Adipocyte (in vitro differentiated cells): ENCODE results near the gene ATXN1.

Experiments
- DNase-seq: peaks from one replicate; pipeline ENCODE4 v3.0.0-alpha.2; 2015; ENCODE audit warnings: low read depth
- H3K27me3 ChIP-seq: replicated peaks from 2 replicates; pipeline ENCODE4 v1.7.0; 2013; ENCODE audit warnings: mild to moderate bottlenecking, low read length, moderate library complexity; ENCODE audit not compliant: control insufficient read depth, insufficient read depth
- H3K36me3 ChIP-seq: 2 replicates; pipeline ENCODE4 v1.7.0; 2013; ENCODE audit warnings: low read length, mild to moderate bottlenecking, moderate library complexity; ENCODE audit not compliant: control insufficient read depth, insufficient read depth, severe bottlenecking
- H3K4me1 ChIP-seq: 2 replicates; pipeline ENCODE4 v1.7.0; 2013; ENCODE audit warnings: mild to moderate bottlenecking, low read length, moderate library complexity; ENCODE audit not compliant: control insufficient read depth, insufficient read depth
- H3K4me3 ChIP-seq: 2 replicates; pipeline ENCODE4 v1.7.0; 2013; ENCODE audit warnings: mild to moderate bottlenecking, low read length, moderate library complexity
- H3K9ac ChIP-seq: 2 replicates; pipeline ENCODE4 v1.7.0; 2013; ENCODE audit warnings: mild to moderate bottlenecking, low read length, moderate library complexity
- H3K9me3 ChIP-seq: 2 replicates; pipeline ENCODE4 v1.7.0; 2013; ENCODE audit warnings: mild to moderate bottlenecking, low read length, moderate library complexity; ENCODE audit not compliant: control insufficient read depth

Gene ATXN1

GRCh38 chr6:16372029-16372776 is 389.1 kb downstream of the ATXN1 start:
- H3K9me3 ChIP-seq = no peaks in the 10 kb centered on the region
- no peak overlapping the region for H3K9ac ChIP-seq
- no peak overlapping the region for H3K4me3 ChIP-seq
- no peaks in the 10 kb centered on the region for H3K4me1 ChIP-seq
- H3K27me3 ChIP-seq = no peaks in the 10 kb centered on the region
- no peaks in the 10 kb centered on the region for H3K36me3 ChIP-seq
- no peak for DNase-seq

GRCh38 chr6:16371401-16371800 is 389.9 kb downstream of the ATXN1 start:
- DNase-seq = no peak
- no peak overlapping the region for H3K9ac ChIP-seq
- H3K4me1 ChIP-seq = no peaks in the 10 kb centered on the region
- no peak overlapping the region for H3K4me3 ChIP-seq
- H3K9me3 ChIP-seq = no peaks in the 10 kb centered on the region
- no peaks in the 10 kb centered on the region for H3K27me3 ChIP-seq
- no peaks in the 10 kb centered on the region for H3K36me3 ChIP-seq

GRCh38 chr6:16370943-16371342 is 390.3 kb downstream of the ATXN1 start:
- no peaks in the 10 kb centered on the region for H3K9me3 ChIP-seq
- H3K36me3 ChIP-seq = no peaks in the 10 kb centered on the region
- no peak overlapping the region for H3K4me3 ChIP-seq
- no peak for DNase-seq
- no peaks in the 10 kb centered on the region for H3K27me3 ChIP-seq
- H3K4me1 ChIP-seq = no peaks in the 10 kb centered on the region
- H3K9ac ChIP-seq = no peak overlapping the region

- Histone ChIP-seq H3K4me1 (no peaks in the 10 kb centered on the region), H3K9me3 (no peaks in the 10 kb centered on the region), H3K27me3 (no peaks in the 10 kb centered on the region), H3K36me3 (no peaks in the 10 kb centered on the region), H3K4me3 (no peak overlapping the region), H3K9ac (no peak overlapping the region)
- no peak for DNase-seq
Measured at GRCh38 chr6:16369989-16370388, 391.3 kb downstream of the ATXN1 start.

- no peaks in the 10 kb centered on the region for H3K36me3 ChIP-seq
- H3K9me3 ChIP-seq = no peaks in the 10 kb centered on the region
- no peak overlapping the region for H3K4me3 ChIP-seq
- H3K4me1 ChIP-seq = no peaks in the 10 kb centered on the region
- no peak overlapping the region for H3K9ac ChIP-seq
- no peaks in the 10 kb centered on the region for H3K27me3 ChIP-seq
- no peak for DNase-seq
Measured at GRCh38 chr6:16369140-16369745, 392.0 kb downstream of the ATXN1 start.

GRCh38 chr6:16367571-16367970 is 393.7 kb downstream of the ATXN1 start:
- Histone ChIP-seq H3K4me1 (no peaks in the 10 kb centered on the region), H3K9ac (no peak overlapping the region), H3K9me3 (no peaks in the 10 kb centered on the region), H3K36me3 (no peaks in the 10 kb centered on the region), H3K27me3 (no peaks in the 10 kb centered on the region), H3K4me3 (no peak overlapping the region)
- DNase-seq = no peak

- Histone ChIP-seq H3K27me3 (no peaks in the 10 kb centered on the region), H3K4me3 (no peak overlapping the region), H3K9me3 (no peaks in the 10 kb centered on the region), H3K36me3 (no peaks in the 10 kb centered on the region), H3K4me1 (peaks cover 6% of the 10 kb centered on the region), H3K9ac (no peak overlapping the region)
- no peak for DNase-seq
Measured at GRCh38 chr6:16363749-16364148, 397.5 kb downstream of the ATXN1 start.

GRCh38 chr6:16362819-16363589 is 398.3 kb downstream of the ATXN1 start:
- H3K4me1 ChIP-seq = peaks cover 6% of the 10 kb centered on the region
- H3K9ac ChIP-seq = no peak overlapping the region
- no peaks in the 10 kb centered on the region for H3K9me3 ChIP-seq
- DNase-seq = no peak
- no peak overlapping the region for H3K4me3 ChIP-seq
- no peaks in the 10 kb centered on the region for H3K27me3 ChIP-seq
- no peaks in the 10 kb centered on the region for H3K36me3 ChIP-seq

- Histone ChIP-seq H3K4me1 (peaks cover 6% of the 10 kb centered on the region), H3K4me3 (no peak overlapping the region), H3K9me3 (no peaks in the 10 kb centered on the region), H3K9ac (no peak overlapping the region), H3K27me3 (no peaks in the 10 kb centered on the region), H3K36me3 (no peaks in the 10 kb centered on the region)
- no peak for DNase-seq
Measured at GRCh38 chr6:16362296-16362695, 399.0 kb downstream of the ATXN1 start.

- Histone ChIP-seq H3K27me3 (no peaks in the 10 kb centered on the region), H3K9ac (no peak overlapping the region), H3K36me3 (no peaks in the 10 kb centered on the region), H3K4me3 (no peak overlapping the region), H3K9me3 (no peaks in the 10 kb centered on the region), H3K4me1 (peaks cover 6% of the 10 kb centered on the region)
- no peak for DNase-seq
Measured at GRCh38 chr6:16361861-16362260, 399.4 kb downstream of the ATXN1 start.

GRCh38 chr6:16361121-16361520 is 400.1 kb downstream of the ATXN1 start:
- peaks cover 7% of the 10 kb centered on the region for H3K4me1 ChIP-seq
- H3K4me3 ChIP-seq = no peak overlapping the region
- DNase-seq = no peak
- no peaks in the 10 kb centered on the region for H3K36me3 ChIP-seq
- H3K9me3 ChIP-seq = no peaks in the 10 kb centered on the region
- H3K27me3 ChIP-seq = no peaks in the 10 kb centered on the region
- H3K9ac ChIP-seq = no peak overlapping the region
